ENCODE data around the gene DIP2C.
"Not testable (repeated sequence)": the region's sequence is repeated elsewhere in the genome, so short reads cannot be mapped to it uniquely, and the experiment has no call there.

Gene DIP2C

GRCh38 chr10:327889-328852, 361.3 kb downstream of the DIP2C start:
- no peak for DNase-seq (ENCODE audit: low read depth in 3 of 3)

GRCh38 chr10:326894-327635, 362.4 kb downstream of the DIP2C start:
- no peak for DNase-seq (ENCODE audit: low read depth in 3 of 3)

GRCh38 chr10:326350-326749, 363.1 kb downstream of the DIP2C start:
- DNase-seq (ENCODE audit: low read depth in 3 of 3), result no peak

GRCh38 chr10:325282-325681, 364.2 kb downstream of the DIP2C start:
- no peak for DNase-seq (ENCODE audit: low read depth in 3 of 3)

- DNase-seq (ENCODE audit: low read depth in 3 of 3), result no peak
Measured at GRCh38 chr10:324593-324992, 364.9 kb downstream of the DIP2C start.

- DNase-seq (ENCODE audit: low read depth in 3 of 3), result peak; percentile 8 to 31 (median 12)
Measured at GRCh38 chr10:323651-324293, 365.7 kb downstream of the DIP2C start.

GRCh38 chr10:323046-323445, 366.4 kb downstream of the DIP2C start:
- not testable (repeated sequence) for DNase-seq (ENCODE audit: low read depth in 3 of 3)

- DNase-seq (ENCODE audit: low read depth in 3 of 3), result no peak
Measured at GRCh38 chr10:320771-321170, 368.7 kb downstream of the DIP2C start.

- no peak for DNase-seq (ENCODE audit: low read depth in 3 of 3)
Measured at GRCh38 chr10:317926-318325, 371.5 kb downstream of the DIP2C start.

- peak in 1 of 3 donors; percentile 4 for DNase-seq (ENCODE audit: low read depth in 3 of 3)
Measured at GRCh38 chr10:317271-317769, 372.1 kb downstream of the DIP2C start.

- DNase-seq (ENCODE audit: low read depth in 3 of 3), result no peak
Measured at GRCh38 chr10:316390-316789, 373.1 kb downstream of the DIP2C start.

GRCh38 chr10:314871-315270, 374.6 kb downstream of the DIP2C start:
- no peak for DNase-seq (ENCODE audit: low read depth in 3 of 3)

- no peak for DNase-seq (ENCODE audit: low read depth in 3 of 3)
Measured at GRCh38 chr10:314381-314780, 375.1 kb downstream of the DIP2C start.

GRCh38 chr10:311901-312665, 377.4 kb downstream of the DIP2C start:
- no peak for DNase-seq (ENCODE audit: low read depth in 3 of 3)

GRCh38 chr10:310976-311639, 378.4 kb downstream of the DIP2C start:
- DNase-seq (ENCODE audit: low read depth in 3 of 3), result no peak

- DNase-seq (ENCODE audit: low read depth in 3 of 3), result no peak
Measured at GRCh38 chr10:310371-310770, 379.1 kb downstream of the DIP2C start.

GRCh38 chr10:308572-309085, 380.8 kb downstream of the DIP2C start:
- no peak for DNase-seq (ENCODE audit: low read depth in 3 of 3)

GRCh38 chr10:308101-308500, 381.4 kb downstream of the DIP2C start:
- DNase-seq (ENCODE audit: low read depth in 3 of 3), result no peak

- DNase-seq (ENCODE audit: low read depth in 3 of 3), result no peak
Measured at GRCh38 chr10:307659-308058, 381.8 kb downstream of the DIP2C start.

GRCh38 chr10:306675-307185, 382.7 kb downstream of the DIP2C start:
- DNase-seq (ENCODE audit: low read depth in 3 of 3), result no peak
